ENCODE measurements around the gene FAM184A. TPM values are rescaled to one million over a fixed set of nuclear protein-coding genes. Genes with fewer than 3 reads are reported as not detected.
"Not testable (repeated sequence)": the region's sequence is repeated elsewhere in the genome, so short reads cannot be mapped to it uniquely, and the experiment has no call there.

Gene FAM184A
- total RNA-seq, 1 experiment from 2014 or later: 3.1 TPM

GRCh38 chr6:119020597-119021561 is 57.6 kb downstream of the FAM184A start:
- DNase-seq (ENCODE audit: low spot score): no peak

DNA sequence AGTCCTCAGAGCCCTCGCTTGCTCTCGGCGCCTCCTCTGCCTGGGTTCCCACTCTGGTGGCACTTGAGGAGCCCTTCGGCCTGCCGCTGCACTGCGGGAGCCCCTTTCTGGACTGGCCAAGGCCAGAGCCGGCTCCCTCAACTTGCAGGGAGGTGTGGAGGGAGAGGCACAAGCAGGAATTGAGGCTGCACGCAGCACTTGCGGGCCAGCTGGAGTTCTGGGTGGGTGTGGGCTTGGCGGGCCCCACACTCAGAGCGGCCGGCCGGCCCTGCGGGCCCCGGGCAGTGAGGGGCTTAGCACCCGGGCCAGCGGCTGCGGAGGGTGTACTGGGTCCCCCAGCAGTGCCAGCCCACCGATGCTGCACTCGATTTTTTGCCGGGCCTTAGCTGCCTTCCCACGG is 63.3 kb downstream of the FAM184A start:
- not testable (repeated sequence) for DNase-seq (ENCODE audit: low spot score)

GRCh38 chr6:119012521-119012920 is 65.9 kb downstream of the FAM184A start:
- DNase-seq (ENCODE audit: low spot score): peak; percentile 52

DNA sequence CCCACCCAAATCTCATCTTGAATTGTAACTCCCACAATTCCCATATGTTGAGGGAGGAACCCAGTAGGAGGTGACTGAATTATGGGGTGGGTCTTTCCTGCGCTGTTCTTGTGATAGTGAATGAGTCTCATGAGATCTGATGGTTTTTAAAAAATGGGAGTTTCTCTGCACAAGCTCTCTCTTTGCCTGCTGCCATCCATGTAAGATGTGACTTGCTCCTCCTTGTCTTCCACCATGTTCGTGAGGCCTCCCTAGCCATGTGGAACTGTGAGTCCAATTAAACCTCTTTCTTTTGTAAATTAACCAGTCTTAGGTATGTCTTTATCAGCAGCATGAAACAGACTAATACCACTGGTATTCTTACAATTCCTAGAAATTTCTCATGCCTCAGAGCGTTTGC is 69.2 kb downstream of the FAM184A start:
- DNase-seq (ENCODE audit: low spot score): not testable (repeated sequence)

DNA sequence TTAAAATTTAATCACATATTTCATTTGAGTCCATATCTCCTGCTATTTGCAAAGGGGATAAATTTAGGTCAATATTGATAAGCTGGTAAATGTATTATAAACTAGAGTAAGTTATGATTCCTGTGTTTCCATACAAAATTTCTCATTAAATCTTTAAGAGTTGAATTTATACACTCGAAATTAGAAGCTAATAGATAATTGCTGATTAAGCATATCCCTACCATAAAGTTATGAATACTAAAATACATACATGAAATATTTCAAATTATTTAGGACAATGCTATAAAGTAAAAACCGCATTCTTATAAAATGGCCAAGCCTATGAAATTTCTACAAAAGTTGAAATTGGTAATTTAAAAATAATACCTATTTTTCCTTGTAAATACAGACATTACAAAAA is 71.5 kb downstream of the FAM184A start:
- DNase-seq (ENCODE audit: low spot score): no peak

DNA sequence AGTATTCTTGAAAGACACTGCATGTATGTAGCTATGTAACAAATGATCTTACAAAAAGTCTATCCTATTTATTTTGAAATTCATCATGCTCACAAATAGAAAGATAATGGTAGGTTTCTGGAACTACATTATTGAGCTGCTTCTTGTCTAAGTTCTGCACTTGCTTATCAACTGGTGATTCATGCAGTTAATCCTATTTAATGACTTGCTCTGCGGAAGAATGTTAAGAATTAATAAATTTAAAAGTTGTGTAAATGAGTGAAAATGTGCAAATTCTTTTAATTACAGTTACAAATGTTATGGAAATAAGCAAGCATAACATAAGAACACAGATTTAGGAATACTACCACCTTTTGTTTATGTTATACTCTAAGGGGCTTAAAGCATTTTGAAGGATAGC is 76.4 kb downstream of the FAM184A start:
- no peak for DNase-seq (ENCODE audit: low spot score)

GRCh38 chr6:118999494-119000040 is 78.9 kb downstream of the FAM184A start:
- DNase-seq (ENCODE audit: low spot score): no peak

DNA sequence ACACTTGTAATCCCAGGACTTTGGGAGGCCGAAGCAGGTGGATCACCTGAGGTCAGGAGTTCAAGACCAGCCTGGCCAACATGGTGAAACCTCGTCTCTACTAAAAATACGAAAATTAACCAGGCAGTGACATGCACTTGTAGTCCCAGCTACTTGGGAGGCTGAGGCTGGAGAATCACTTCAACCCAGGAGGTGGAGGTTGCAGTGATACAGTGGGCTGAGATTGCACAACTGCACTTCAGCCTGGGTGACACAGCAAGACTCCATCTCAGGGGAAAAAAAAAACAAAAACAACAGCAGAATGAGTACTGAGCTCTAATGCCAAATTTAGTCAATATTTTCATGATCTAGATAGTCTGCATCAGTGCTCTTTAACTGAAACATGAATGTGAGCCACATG is 81.0 kb downstream of the FAM184A start:
- not testable (repeated sequence) for DNase-seq (ENCODE audit: low spot score)

DNA sequence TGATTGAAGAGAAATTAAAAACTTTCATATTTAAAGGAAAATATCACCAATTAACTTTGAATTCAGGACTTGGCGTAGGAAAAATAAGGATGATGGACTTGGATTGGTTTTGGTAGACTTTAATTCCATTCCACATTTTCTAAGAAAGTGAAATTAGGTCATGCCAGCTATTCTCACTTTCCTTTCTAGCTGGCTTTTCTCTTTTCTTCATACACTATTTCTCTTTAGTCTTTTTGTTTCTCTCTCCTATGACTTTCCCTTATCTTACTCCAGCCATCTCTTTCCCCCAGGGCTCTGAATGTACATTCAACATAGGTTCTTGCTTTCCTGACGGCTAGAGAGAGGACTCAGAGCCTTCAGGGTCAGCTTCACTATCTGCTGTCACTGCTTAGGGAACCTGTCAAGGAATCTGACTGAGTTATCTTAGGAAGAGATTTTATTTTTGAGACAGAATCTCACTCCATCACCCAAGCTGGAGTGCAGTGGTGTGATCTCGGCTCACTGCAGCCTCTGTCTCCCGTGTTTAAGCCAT is 82.1 kb downstream of the FAM184A start:
- no peak for DNase-seq (ENCODE audit: low spot score)

GRCh38 chr6:118993803-118994251 is 84.6 kb downstream of the FAM184A start:
- no peak for DNase-seq (ENCODE audit: low spot score)

GRCh38 chr6:118993358-118993757 is 85.1 kb downstream of the FAM184A start:
- no peak for DNase-seq (ENCODE audit: low spot score)

GRCh38 chr6:118992186-118992795 is 86.2 kb downstream of the FAM184A start:
- no peak for DNase-seq (ENCODE audit: low spot score)

DNA sequence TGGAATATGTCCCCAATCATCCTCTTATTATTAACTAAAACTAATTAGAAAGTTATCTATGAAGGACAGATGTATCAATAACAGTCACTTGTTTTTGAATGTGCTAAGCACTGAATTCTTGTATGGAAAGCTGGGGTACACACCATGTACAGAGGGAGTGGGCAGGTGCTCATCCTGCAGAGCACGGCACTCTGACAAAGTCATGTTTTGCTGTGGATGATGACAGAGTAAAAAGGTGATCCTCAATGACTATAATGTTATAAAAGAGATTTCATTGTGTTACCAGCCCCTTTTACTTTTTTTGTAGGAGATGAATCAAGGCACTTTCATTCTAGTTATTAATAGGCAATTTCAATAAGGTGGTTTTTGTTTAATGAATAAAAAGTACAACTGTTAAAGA is 92.2 kb downstream of the FAM184A start:
- DNase-seq (ENCODE audit: low spot score): no peak

GRCh38 chr6:118985123-118985830 is 93.2 kb downstream of the FAM184A start:
- no peak for DNase-seq (ENCODE audit: low spot score)

DNA sequence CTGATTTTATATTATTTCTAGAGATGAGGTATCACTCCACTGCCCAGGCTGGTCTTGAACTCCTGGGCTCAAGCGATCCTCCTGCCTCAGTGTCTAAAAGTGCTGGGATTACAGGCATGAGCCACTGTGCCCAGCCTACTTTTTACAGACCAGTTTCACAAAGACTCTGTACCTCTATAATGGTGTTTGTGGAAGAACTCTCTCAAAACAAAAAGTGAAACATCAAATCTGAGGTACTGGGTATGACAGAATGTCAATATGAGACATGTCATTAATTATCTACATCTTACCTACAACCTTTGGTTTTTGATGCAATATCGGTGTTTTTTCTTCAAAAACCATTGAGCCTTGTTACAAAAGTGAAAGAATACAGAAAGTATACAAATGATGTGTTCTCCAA is 94.1 kb downstream of the FAM184A start:
- no peak for DNase-seq (ENCODE audit: low spot score)

GRCh38 chr6:118982575-118982911 is 95.9 kb downstream of the FAM184A start:
- DNase-seq (ENCODE audit: low spot score): no peak

DNA sequence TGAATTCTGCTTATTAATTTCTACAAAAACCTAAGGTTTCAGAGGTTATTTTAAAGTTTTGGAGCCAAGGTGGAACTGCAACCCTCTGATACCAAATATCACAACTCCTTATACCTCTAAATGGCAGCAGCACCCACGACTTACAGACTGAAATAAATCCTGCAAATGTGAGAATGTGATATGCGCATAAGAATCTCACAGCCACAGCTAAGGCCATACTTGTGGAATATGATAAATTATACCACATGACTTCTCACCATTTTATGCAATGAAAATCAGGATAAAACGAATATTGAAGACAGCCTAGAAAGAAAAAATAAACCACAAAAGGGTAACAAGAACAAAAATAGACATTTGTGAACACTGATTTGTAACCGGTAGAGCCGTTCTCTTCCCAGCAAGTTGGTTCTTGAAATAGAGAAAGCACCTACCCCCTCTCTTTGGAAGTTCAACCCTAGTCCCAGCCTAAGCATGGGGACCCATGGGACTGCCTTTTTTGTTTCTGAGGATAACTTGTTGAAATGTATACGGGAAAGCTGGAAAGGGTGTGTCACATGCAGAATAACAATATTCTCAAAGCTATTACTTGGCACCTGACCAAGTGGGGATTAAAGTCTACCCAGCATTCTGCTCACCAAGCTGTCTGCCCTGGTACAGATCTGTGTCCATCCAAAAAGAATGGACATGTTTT is 96.4 kb downstream of the FAM184A start:
- DNase-seq (ENCODE audit: low spot score): no peak

DNA sequence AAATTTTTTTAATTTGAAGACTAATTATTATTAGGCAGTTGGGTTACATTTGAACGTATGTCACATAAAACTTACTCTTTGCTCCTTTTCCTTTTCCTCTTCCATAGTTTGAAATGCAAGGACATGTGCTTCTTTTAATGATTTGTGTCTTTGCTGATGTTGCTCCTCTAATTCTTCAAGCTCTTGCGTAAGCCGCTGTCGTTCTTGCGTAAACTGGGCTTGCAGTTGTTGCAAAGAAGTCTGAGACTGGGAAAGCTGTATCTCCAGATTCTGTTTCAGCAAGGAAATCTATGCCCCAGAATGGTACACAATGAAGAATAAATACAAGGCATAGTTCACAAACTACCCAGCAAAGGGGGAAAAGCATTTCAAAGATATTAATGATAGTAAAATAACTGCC is 98.4 kb downstream of the FAM184A start:
- no peak for DNase-seq (ENCODE audit: low spot score)

DNA sequence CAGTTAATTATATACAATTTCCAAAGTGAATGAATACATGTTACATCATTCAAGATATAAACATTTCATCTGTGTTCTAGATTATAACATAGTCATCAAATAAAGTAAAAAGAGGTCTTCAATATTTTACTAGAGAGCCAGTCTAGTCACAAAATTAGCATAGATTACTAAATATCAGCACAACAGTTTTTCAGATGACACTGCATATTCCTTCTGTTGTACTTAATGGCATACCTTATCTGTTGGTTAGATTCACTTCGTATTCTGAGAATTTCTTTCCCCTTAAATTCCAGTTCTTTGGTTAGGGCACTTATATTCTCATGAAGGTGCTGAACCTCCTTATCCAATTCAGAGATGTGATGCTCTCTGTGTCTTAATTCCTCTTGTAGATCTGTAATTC is 103.7 kb downstream of the FAM184A start:
- no peak for DNase-seq (ENCODE audit: low spot score)

DNA sequence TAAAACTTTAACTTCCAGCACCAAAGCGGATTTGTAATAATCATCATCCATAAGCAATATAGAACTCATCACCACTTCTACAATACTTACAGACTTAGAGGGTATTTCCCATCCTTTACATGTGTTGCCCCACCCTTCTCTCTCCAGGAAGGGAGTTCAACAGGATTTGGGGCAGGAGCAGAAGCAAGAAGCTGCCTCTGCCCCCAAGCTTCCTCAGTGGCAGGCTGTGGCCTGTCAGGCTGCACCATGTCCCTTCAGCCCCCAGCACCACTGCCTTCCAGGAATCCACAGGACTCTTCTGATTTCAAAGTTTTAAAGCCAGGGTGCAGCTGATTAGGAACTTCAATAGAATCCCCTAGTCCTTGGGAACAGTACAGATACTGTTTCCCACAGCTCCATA is 106.8 kb downstream of the FAM184A start:
- no peak for DNase-seq (ENCODE audit: low spot score)

GRCh38 chr6:118970866-118971265 is 107.6 kb downstream of the FAM184A start:
- no peak for DNase-seq (ENCODE audit: low spot score)
